HEK293 (cell line): ENCODE results near the gene TANK.

Experiments
- CTCF ChIA-PET: fragments of 350-600 bp; formaldehyde crosslinking; extraction: SDS; loops from one replicate; lab custom pipeline; 2021; ENCODE audit warnings: antibody characterized with exemption; lab: Yijun Ruan, JAX
- POLR2A ChIA-PET: fragments of 300-600 bp; formaldehyde crosslinking; extraction: SDS; loops from one replicate; lab custom pipeline; 2020; ENCODE audit warnings: antibody characterized with exemption, inconsistent platforms; lab: Yijun Ruan, JAX
- H3K27ac ChIP-seq: fragments of 200-500 bp; sonication (Bioruptor generic); 2 replicates; pipeline ENCODE4 v1.5.1; 2014; ENCODE audit warnings: low read depth, low read length, control low read depth, inconsistent platforms; ENCODE audit errors: extremely low read depth
- H3K36me3 ChIP-seq, 2 experiments: fragments of 200-500 bp in 1 of 2; sonication (Bioruptor generic) in 1 of 2; 1 replicate in 1 of 2; 2 replicates in 1 of 2; pipeline ENCODE4 v1.5.1; 2014 to 2017; ENCODE audit warnings: inconsistent platforms in 2 of 2, low read length in 2 of 2; ENCODE audit not compliant: control insufficient read depth in 2 of 2, insufficient read depth in 1 of 2
- H3K4me1 ChIP-seq: fragments of 200-500 bp; sonication (Bioruptor generic); 2 replicates; pipeline ENCODE4 v1.5.1; 2014; ENCODE audit warnings: mild to moderate bottlenecking, low read length, inconsistent platforms; ENCODE audit not compliant: control insufficient read depth, insufficient read depth
- H3K4me3 ChIP-seq: 2 replicates; pipeline ENCODE4 v1.5.1; 2011; ENCODE audit warnings: low read depth, mild to moderate bottlenecking, control low read depth, low read length, moderate library complexity
- H3K9me3 ChIP-seq: fragments of 200-500 bp; sonication (Bioruptor generic); 2 replicates; pipeline ENCODE4 v1.5.1; 2014; ENCODE audit warnings: low read depth, low read length, inconsistent platforms; ENCODE audit not compliant: control insufficient read depth, insufficient read depth
- GLIS1 ChIP-seq: fragments of 450-650 bp; formaldehyde crosslinking; IDR thresholded peaks from 2 replicates; pipeline ENCODE4 v1.5.1; 2016; ENCODE audit warnings: missing biosample characterization, missing genetic modification characterization
- GLIS2 ChIP-seq: fragments of 450-650 bp; formaldehyde crosslinking; IDR thresholded peaks from 2 replicates; pipeline ENCODE4 v1.5.1; 2016; ENCODE audit warnings: missing biosample characterization, missing genetic modification characterization
- KLF1 ChIP-seq: fragments of 450-650 bp; formaldehyde crosslinking; IDR thresholded peaks from 2 replicates; pipeline ENCODE4 v1.5.1; 2016; ENCODE audit warnings: missing biosample characterization, missing genetic modification characterization
- ZNF140 ChIP-seq: fragments of 450-650 bp; formaldehyde crosslinking; IDR thresholded peaks from 2 replicates; pipeline ENCODE4 v1.5.1; 2016; ENCODE audit warnings: missing biosample characterization, missing genetic modification characterization
- ZNF350 ChIP-seq: fragments of 450-650 bp; formaldehyde crosslinking; IDR thresholded peaks from 2 replicates; pipeline ENCODE4 v1.5.0; 2017; ENCODE audit warnings: missing biosample characterization, mild to moderate bottlenecking, missing genetic modification characterization
- ZNF354C ChIP-seq: fragments of 450-650 bp; formaldehyde crosslinking; IDR thresholded peaks from 2 replicates; pipeline ENCODE4 v1.5.1; 2016; ENCODE audit warnings: missing biosample characterization, missing genetic modification characterization, low read depth, borderline replicate concordance
- ZNF37A ChIP-seq: fragments of 450-650 bp; IDR thresholded peaks from 2 replicates; pipeline ENCODE4 v1.5.1; 2018; ENCODE audit warnings: missing biosample characterization, missing genetic modification characterization
- ZNF658 ChIP-seq: fragments of 450-650 bp; formaldehyde crosslinking; IDR thresholded peaks from 2 replicates; pipeline ENCODE4; 2016; ENCODE audit warnings: missing biosample characterization, missing genetic modification characterization
- ZNF670 ChIP-seq: fragments of 450-650 bp; formaldehyde crosslinking; IDR thresholded peaks from 2 replicates; pipeline ENCODE4 v1.5.1; 2016; ENCODE audit warnings: missing biosample characterization, missing genetic modification characterization, low read depth
- TF ChIP-seq, protein P1 (sequence below): fragments of 450-650 bp; formaldehyde crosslinking; IDR thresholded peaks from 2 replicates; pipeline ENCODE4 v1.5.1; 2016; ENCODE audit warnings: missing biosample characterization, missing genetic modification characterization
- TF ChIP-seq, protein P2 (sequence below): fragments of 450-650 bp; IDR thresholded peaks from 2 replicates; pipeline ENCODE4 v1.5.1; 2018; ENCODE audit warnings: missing biosample characterization, missing genetic modification characterization
- TF ChIP-seq, protein P3 (sequence below): fragments of 450-650 bp; formaldehyde crosslinking; IDR thresholded peaks from 2 replicates; pipeline ENCODE4 v1.5.1; 2016; ENCODE audit warnings: missing biosample characterization, missing genetic modification characterization
- TF ChIP-seq, protein P4 (sequence below): fragments of 450-650 bp; formaldehyde crosslinking; IDR thresholded peaks from 2 replicates; pipeline ENCODE4 v1.5.1; 2016; ENCODE audit warnings: missing biosample characterization, missing genetic modification characterization, borderline replicate concordance
- TF ChIP-seq, protein P5 (sequence below): fragments of 450-650 bp; formaldehyde crosslinking; IDR thresholded peaks from 2 replicates; pipeline ENCODE4 v1.5.1; 2017; ENCODE audit warnings: missing biosample characterization, missing genetic modification characterization
- TF ChIP-seq, protein P6 (sequence below): fragments of 450-650 bp; formaldehyde crosslinking; IDR thresholded peaks from 2 replicates; pipeline ENCODE4 v1.5.1; 2016; ENCODE audit warnings: missing biosample characterization, missing genetic modification characterization
- TF ChIP-seq, protein P7 (sequence below): fragments of 450-650 bp; formaldehyde crosslinking; IDR thresholded peaks from 2 replicates; pipeline ENCODE4 v1.5.1; 2016; ENCODE audit warnings: missing biosample characterization, missing genetic modification characterization

The TANK gene

DNA sequence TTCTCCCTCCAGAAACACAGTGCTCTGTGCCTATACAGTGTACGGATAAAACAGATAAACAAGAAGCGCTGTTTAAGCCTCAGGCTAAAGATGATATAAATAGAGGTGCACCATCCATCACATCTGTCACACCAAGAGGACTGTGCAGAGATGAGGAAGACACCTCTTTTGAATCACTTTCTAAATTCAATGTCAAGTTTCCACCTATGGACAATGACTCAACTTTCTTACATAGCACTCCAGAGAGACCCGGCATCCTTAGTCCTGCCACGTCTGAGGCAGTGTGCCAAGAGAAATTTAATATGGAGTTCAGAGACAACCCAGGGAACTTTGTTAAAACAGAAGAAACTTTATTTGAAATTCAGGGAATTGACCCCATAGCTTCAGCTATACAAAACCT lies 70.7 kb downstream of the TANK start (continued):
- TF ChIP-seq, protein P1, sequence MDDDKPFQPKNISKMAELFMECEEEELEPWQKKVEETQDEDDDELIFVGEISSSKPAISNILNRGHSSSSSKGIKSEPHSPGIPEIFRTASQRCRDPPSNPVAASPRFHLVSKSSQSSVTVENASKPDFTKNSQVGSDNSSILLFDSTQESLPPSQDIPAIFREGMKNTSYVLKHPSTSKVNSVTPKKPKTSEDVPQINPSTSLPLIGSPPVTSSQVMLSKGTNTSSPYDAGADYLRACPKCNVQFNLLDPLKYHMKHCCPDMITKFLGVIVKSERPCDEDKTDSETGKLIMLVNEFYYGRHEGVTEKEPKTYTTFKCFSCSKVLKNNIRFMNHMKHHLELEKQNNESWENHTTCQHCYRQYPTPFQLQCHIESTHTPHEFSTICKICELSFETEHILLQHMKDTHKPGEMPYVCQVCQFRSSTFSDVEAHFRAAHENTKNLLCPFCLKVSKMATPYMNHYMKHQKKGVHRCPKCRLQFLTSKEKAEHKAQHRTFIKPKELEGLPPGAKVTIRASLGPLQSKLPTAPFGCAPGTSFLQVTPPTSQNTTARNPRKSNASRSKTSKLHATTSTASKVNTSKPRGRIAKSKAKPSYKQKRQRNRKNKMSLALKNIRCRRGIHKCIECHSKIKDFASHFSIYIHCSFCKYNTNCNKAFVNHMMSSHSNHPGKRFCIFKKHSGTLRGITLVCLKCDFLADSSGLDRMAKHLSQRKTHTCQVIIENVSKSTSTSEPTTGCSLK (tag by site-specific recombination): no peak
- TF ChIP-seq, all 188 proteins: peak for 0

DNA sequence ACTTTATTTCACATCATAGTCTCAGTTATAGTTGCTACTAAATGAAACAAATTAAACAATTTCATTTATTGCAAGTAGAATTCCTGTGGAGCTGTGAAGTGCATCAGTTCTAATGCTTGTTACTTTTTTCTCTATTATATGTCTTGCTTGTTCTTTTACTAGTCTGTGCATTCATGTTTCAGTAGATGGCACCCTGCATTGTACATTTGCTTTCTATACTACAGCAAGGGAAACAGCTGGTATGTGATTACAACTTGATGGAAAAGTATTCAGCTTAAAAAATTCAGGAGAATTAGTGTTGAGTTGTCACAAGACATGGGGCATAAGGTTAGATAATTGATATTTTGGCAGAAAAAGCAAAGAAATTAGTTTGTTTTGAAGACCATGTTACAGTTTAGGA lies 72.3 kb downstream of the TANK start:
- peaks cover 0 to 20% of the 10 kb centered on the region in 2 experiments; a peak in 2 of 3 replicates for H3K36me3 ChIP-seq
- no peaks in the 10 kb centered on the region for H3K9me3 ChIP-seq
- ChIA-PET POLR2A (no interaction called here), CTCF (interaction anchor here (0.6 to 4.7 kb wide), 5 partner anchors 9 to 177 kb away, joined by 3 to 26 read pairs (median 3); no protein-coding TSS in a partner anchor)
- H3K27ac ChIP-seq: no peak overlapping the region
- no peaks in the 10 kb centered on the region for H3K4me1 ChIP-seq
- TF ChIP-seq, protein P2, sequence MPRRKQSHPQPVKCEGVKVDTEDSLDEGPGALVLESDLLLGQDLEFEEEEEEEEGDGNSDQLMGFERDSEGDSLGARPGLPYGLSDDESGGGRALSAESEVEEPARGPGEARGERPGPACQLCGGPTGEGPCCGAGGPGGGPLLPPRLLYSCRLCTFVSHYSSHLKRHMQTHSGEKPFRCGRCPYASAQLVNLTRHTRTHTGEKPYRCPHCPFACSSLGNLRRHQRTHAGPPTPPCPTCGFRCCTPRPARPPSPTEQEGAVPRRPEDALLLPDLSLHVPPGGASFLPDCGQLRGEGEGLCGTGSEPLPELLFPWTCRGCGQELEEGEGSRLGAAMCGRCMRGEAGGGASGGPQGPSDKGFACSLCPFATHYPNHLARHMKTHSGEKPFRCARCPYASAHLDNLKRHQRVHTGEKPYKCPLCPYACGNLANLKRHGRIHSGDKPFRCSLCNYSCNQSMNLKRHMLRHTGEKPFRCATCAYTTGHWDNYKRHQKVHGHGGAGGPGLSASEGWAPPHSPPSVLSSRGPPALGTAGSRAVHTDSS: no peak
- TF ChIP-seq, protein P3, sequence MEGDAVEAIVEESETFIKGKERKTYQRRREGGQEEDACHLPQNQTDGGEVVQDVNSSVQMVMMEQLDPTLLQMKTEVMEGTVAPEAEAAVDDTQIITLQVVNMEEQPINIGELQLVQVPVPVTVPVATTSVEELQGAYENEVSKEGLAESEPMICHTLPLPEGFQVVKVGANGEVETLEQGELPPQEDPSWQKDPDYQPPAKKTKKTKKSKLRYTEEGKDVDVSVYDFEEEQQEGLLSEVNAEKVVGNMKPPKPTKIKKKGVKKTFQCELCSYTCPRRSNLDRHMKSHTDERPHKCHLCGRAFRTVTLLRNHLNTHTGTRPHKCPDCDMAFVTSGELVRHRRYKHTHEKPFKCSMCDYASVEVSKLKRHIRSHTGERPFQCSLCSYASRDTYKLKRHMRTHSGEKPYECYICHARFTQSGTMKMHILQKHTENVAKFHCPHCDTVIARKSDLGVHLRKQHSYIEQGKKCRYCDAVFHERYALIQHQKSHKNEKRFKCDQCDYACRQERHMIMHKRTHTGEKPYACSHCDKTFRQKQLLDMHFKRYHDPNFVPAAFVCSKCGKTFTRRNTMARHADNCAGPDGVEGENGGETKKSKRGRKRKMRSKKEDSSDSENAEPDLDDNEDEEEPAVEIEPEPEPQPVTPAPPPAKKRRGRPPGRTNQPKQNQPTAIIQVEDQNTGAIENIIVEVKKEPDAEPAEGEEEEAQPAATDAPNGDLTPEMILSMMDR: 0 out of 2 replicates have a peak, but pooled peaks have one; percentile 20
- no peak overlapping the region for H3K4me3 ChIP-seq

DNA sequence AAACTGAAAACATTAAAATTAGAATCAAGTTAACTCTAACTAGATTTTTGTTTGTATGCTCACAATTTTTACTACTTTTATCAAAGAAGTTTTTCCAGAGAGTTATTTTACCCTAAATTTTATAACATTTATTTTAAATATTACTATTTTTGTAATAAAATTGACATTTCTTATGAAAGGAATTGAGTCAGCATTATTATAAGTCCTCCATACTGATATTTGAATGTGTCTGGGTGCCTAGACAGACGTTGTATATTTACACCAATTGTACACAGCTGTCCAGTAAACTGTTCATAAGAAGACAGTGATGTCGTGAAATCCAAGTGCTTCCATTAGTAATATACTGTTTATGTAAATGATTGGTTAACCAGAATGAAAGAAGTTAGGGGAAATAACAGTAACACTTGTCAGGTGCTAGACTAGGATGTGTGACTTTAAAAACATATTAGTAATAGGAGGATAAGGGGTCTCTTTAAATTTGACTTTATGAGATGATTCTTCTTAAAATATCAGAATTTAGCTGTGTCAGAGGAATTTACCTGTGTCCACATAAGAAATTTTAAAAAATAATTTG lies 73.7 kb downstream of the TANK start:
- Histone ChIP-seq H3K36me3 (peaks cover 0 to 10% of the 10 kb centered on the region in 2 experiments; a peak in 2 of 3 replicates), H3K4me1 (no peaks in the 10 kb centered on the region), H3K27ac (no peak overlapping the region), H3K9me3 (no peaks in the 10 kb centered on the region), H3K4me3 (no peak overlapping the region)
- POLR2A ChIA-PET: no interaction called here
- CTCF ChIA-PET: interaction anchor here (0.7 to 4.7 kb wide), 3 partner anchors 10 to 36 kb away, joined by 4 to 26 read pairs (median 6); no protein-coding TSS in a partner anchor
- TF ChIP-seq ZNF670 (no peak), ZNF354C (tag by site-specific recombination) (no peak), ZNF140 (tag by site-specific recombination) (no peak), ZNF37A (tag by site-specific recombination) (no peak), GLIS1 (tag by site-specific recombination) (no peak), KLF1 (tag by site-specific recombination) (no peak), ZNF658 (tag by site-specific recombination) (no peak), GLIS2 (no peak), ZNF350 (tag by site-specific recombination) (no peak)
- TF ChIP-seq, protein P4, sequence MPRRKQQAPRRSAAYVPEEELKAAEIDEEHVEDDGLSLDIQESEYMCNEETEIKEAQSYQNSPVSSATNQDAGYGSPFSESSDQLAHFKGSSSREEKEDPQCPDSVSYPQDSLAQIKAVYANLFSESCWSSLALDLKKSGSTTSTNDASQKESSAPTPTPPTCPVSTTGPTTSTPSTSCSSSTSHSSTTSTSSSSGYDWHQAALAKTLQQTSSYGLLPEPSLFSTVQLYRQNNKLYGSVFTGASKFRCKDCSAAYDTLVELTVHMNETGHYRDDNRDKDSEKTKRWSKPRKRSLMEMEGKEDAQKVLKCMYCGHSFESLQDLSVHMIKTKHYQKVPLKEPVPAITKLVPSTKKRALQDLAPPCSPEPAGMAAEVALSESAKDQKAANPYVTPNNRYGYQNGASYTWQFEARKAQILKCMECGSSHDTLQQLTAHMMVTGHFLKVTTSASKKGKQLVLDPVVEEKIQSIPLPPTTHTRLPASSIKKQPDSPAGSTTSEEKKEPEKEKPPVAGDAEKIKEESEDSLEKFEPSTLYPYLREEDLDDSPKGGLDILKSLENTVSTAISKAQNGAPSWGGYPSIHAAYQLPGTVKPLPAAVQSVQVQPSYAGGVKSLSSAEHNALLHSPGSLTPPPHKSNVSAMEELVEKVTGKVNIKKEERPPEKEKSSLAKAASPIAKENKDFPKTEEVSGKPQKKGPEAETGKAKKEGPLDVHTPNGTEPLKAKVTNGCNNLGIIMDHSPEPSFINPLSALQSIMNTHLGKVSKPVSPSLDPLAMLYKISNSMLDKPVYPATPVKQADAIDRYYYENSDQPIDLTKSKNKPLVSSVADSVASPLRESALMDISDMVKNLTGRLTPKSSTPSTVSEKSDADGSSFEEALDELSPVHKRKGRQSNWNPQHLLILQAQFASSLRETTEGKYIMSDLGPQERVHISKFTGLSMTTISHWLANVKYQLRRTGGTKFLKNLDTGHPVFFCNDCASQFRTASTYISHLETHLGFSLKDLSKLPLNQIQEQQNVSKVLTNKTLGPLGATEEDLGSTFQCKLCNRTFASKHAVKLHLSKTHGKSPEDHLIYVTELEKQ: no peak
- TF ChIP-seq, protein P5, sequence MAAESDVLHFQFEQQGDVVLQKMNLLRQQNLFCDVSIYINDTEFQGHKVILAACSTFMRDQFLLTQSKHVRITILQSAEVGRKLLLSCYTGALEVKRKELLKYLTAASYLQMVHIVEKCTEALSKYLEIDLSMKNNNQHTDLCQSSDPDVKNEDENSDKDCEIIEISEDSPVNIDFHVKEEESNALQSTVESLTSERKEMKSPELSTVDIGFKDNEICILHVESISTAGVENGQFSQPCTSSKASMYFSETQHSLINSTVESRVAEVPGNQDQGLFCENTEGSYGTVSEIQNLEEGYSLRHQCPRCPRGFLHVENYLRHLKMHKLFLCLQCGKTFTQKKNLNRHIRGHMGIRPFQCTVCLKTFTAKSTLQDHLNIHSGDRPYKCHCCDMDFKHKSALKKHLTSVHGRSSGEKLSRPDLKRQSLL (tag by site-specific recombination): no peak
- TF ChIP-seq, protein P6, sequence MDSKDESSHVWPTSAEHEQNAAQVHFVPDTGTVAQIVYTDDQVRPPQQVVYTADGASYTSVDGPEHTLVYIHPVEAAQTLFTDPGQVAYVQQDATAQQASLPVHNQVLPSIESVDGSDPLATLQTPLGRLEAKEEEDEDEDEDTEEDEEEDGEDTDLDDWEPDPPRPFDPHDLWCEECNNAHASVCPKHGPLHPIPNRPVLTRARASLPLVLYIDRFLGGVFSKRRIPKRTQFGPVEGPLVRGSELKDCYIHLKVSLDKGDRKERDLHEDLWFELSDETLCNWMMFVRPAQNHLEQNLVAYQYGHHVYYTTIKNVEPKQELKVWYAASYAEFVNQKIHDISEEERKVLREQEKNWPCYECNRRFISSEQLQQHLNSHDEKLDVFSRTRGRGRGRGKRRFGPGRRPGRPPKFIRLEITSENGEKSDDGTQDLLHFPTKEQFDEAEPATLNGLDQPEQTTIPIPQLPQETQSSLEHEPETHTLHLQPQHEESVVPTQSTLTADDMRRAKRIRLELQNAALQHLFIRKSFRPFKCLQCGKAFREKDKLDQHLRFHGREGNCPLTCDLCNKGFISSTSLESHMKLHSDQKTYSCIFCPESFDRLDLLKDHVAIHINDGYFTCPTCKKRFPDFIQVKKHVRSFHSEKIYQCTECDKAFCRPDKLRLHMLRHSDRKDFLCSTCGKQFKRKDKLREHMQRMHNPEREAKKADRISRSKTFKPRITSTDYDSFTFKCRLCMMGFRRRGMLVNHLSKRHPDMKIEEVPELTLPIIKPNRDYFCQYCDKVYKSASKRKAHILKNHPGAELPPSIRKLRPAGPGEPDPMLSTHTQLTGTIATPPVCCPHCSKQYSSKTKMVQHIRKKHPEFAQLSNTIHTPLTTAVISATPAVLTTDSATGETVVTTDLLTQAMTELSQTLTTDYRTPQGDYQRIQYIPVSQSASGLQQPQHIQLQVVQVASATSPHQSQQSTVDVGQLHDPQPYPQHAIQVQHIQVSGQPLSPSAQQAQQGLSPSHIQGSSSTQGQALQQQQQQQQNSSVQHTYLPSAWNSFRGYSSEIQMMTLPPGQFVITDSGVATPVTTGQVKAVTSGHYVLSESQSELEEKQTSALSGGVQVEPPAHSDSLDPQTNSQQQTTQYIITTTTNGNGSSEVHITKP: no peak
- TF ChIP-seq, protein P7, sequence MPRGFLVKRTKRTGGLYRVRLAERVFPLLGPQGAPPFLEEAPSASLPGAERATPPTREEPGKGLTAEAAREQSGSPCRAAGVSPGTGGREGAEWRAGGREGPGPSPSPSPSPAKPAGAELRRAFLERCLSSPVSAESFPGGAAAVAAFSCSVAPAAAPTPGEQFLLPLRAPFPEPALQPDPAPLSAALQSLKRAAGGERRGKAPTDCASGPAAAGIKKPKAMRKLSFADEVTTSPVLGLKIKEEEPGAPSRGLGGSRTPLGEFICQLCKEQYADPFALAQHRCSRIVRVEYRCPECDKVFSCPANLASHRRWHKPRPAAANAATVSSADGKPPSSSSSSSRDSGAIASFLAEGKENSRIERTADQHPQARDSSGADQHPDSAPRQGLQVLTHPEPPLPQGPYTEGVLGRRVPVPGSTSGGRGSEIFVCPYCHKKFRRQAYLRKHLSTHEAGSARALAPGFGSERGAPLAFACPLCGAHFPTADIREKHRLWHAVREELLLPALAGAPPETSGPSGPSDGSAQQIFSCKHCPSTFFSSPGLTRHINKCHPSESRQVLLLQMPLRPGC (tag by site-specific recombination): no peak
